Activated CD4-positive, alpha-beta memory T cell treated with anti-CD3 and anti-CD28 coated beads, Interleukin-2, amount 10 ng/mL, durations not matched to agents 7 days and 5 days (primary cell): ENCODE measurements around the gene DMRT1. TPM values are rescaled to one million over a fixed set of nuclear protein-coding genes. Genes with fewer than 3 reads are reported as not detected.
"Not testable (repeated sequence)": the region's sequence is repeated elsewhere in the genome, so short reads cannot be mapped to it uniquely, and the experiment has no call there.

Experiments
- CTCF ChIA-PET: fragments of 350-600 bp; sonication (Branson Sonifier 250); formaldehyde crosslinking; loops from one replicate; lab custom pipeline; 2021; ENCODE audit warnings: antibody characterized with exemption, inconsistent platforms; lab: Charles Lee
- POLR2A ChIA-PET: fragments of 350-600 bp; sonication (Branson Sonifier 250); formaldehyde crosslinking; loops from one replicate; lab custom pipeline; 2021; ENCODE audit warnings: antibody characterized with exemption; lab: Charles Lee
- DNase-seq: peaks from one replicate; pipeline ENCODE4 v3.0.0-alpha.2; 2020
- H3K27ac Mint-ChIP-seq: one replicate; pipeline ENCODE4 v1.8.0; 2021; ENCODE audit warnings: mild to moderate bottlenecking, mixed read lengths
- H3K27me3 Mint-ChIP-seq: one replicate; pipeline ENCODE4 v1.8.0; 2021; ENCODE audit warnings: mixed read lengths
- H3K36me3 Mint-ChIP-seq: one replicate; pipeline ENCODE4 v1.8.0; 2021; ENCODE audit warnings: low read depth, mixed read lengths
- H3K4me1 Mint-ChIP-seq: one replicate; pipeline ENCODE4 v1.8.0; 2021; ENCODE audit warnings: mixed read lengths
- H3K4me3 Mint-ChIP-seq: one replicate; pipeline ENCODE4 v1.8.0; 2021; ENCODE audit warnings: mild to moderate bottlenecking, mixed read lengths
- H3K9me3 Mint-ChIP-seq: one replicate; pipeline ENCODE4 v1.8.0; 2021; ENCODE audit warnings: mixed read lengths
- total RNA-seq, 2 experiments: library from RNA; stranded (reverse); gene quantifications; one replicate each; pipeline ENCODE4 v1.2.3, GENCODE V29; 2021

DMRT1 gene
- total RNA-seq, 2 experiments from 2014 or later = not detected

- Mint-ChIP-seq H3K27me3 (peaks cover 7% of the 10 kb centered on the region), H3K9me3 (no peaks in the 10 kb centered on the region), H3K27ac (no peak overlapping the region), H3K4me3 (no peak overlapping the region), H3K36me3 (no peaks in the 10 kb centered on the region), H3K4me1 (no peaks in the 10 kb centered on the region)
- POLR2A ChIA-PET = no interaction called here
- CTCF ChIA-PET = no interaction called here
- no peak for DNase-seq
Measured at GRCh38 chr9:826500-827280, 14.8 kb upstream of the DMRT1 start.

- Mint-ChIP-seq H3K27ac (no peak overlapping the region), H3K27me3 (peaks cover 42% of the 10 kb centered on the region), H3K36me3 (no peaks in the 10 kb centered on the region), H3K9me3 (no peaks in the 10 kb centered on the region), H3K4me3 (no peak overlapping the region), H3K4me1 (peaks cover 3% of the 10 kb centered on the region)
- no peak for DNase-seq
- ChIA-PET POLR2A (no interaction called here), CTCF (no interaction called here)
Measured at GRCh38 chr9:840343-840742, 1.2 kb upstream of the DMRT1 start.

GRCh38 chr9:842635-843426 lies 1.3 kb downstream of the DMRT1 start:
- Mint-ChIP-seq H3K4me1 (peaks cover 9% of the 10 kb centered on the region), H3K27ac (no peak overlapping the region), H3K4me3 (no peak overlapping the region), H3K9me3 (no peaks in the 10 kb centered on the region), H3K27me3 (peaks cover 54% of the 10 kb centered on the region), H3K36me3 (no peaks in the 10 kb centered on the region)
- ChIA-PET POLR2A (no interaction called here), CTCF (no interaction called here)
- no peak for DNase-seq

- no peak overlapping the region for H3K4me3 Mint-ChIP-seq
- H3K36me3 Mint-ChIP-seq = no peaks in the 10 kb centered on the region
- CTCF ChIA-PET = no interaction called here
- DNase-seq = no peak
- POLR2A ChIA-PET = no interaction called here
- H3K9me3 Mint-ChIP-seq = no peaks in the 10 kb centered on the region
- peaks cover 54% of the 10 kb centered on the region for H3K27me3 Mint-ChIP-seq
- H3K4me1 Mint-ChIP-seq = peaks cover 9% of the 10 kb centered on the region
- H3K27ac Mint-ChIP-seq = no peak overlapping the region
Measured at GRCh38 chr9:843427-843785, 1.9 kb downstream of the DMRT1 start.

- Mint-ChIP-seq H3K9me3 (no peaks in the 10 kb centered on the region), H3K36me3 (no peaks in the 10 kb centered on the region), H3K4me1 (peaks cover 9% of the 10 kb centered on the region), H3K27me3 (peaks cover 39% of the 10 kb centered on the region), H3K4me3 (no peak overlapping the region), H3K27ac (no peak overlapping the region)
- no peak for DNase-seq
- POLR2A ChIA-PET = interaction anchor here (0.7 kb wide), 1 partner anchor 97 kb away, joined by 3 read pairs; no protein-coding TSS in a partner anchor
- CTCF ChIA-PET = no interaction called here
Measured at GRCh38 chr9:846852-847251, 5.4 kb downstream of the DMRT1 start.

GRCh38 chr9:847505-847904 lies 6.0 kb downstream of the DMRT1 start:
- CTCF ChIA-PET = no interaction called here
- POLR2A ChIA-PET = no interaction called here
- peaks cover 42% of the 10 kb centered on the region for H3K27me3 Mint-ChIP-seq
- DNase-seq = no peak
- H3K4me3 Mint-ChIP-seq = no peak overlapping the region
- no peaks in the 10 kb centered on the region for H3K36me3 Mint-ChIP-seq
- peaks cover 9% of the 10 kb centered on the region for H3K4me1 Mint-ChIP-seq
- H3K9me3 Mint-ChIP-seq = no peaks in the 10 kb centered on the region
- H3K27ac Mint-ChIP-seq = no peak overlapping the region

GRCh38 chr9:849431-849830 lies 7.9 kb downstream of the DMRT1 start:
- Mint-ChIP-seq H3K27ac (no peak overlapping the region), H3K27me3 (peaks cover 32% of the 10 kb centered on the region), H3K4me1 (peaks cover 6% of the 10 kb centered on the region), H3K4me3 (no peak overlapping the region), H3K9me3 (no peaks in the 10 kb centered on the region), H3K36me3 (no peaks in the 10 kb centered on the region)
- no peak for DNase-seq
- ChIA-PET CTCF (interaction anchor here (1.5 kb wide), 1 partner anchor 160 kb away, joined by 7 read pairs; no protein-coding TSS in a partner anchor), POLR2A (no interaction called here)

- ChIA-PET CTCF (interaction anchor here (0.5 kb wide), 1 partner anchor 207 kb away, joined by 3 read pairs; no protein-coding TSS in a partner anchor), POLR2A (no interaction called here)
- Mint-ChIP-seq H3K4me3 (no peak overlapping the region), H3K9me3 (no peaks in the 10 kb centered on the region), H3K36me3 (no peaks in the 10 kb centered on the region), H3K27ac (no peak overlapping the region), H3K4me1 (peaks cover 1% of the 10 kb centered on the region), H3K27me3 (peaks cover 12% of the 10 kb centered on the region)
- no peak for DNase-seq
Measured at GRCh38 chr9:852539-852938, 11.0 kb downstream of the DMRT1 start.

GRCh38 chr9:859251-859650 lies 17.8 kb downstream of the DMRT1 start:
- Mint-ChIP-seq H3K27me3 (peaks cover 4% of the 10 kb centered on the region), H3K36me3 (no peaks in the 10 kb centered on the region), H3K27ac (no peak overlapping the region), H3K4me3 (no peak overlapping the region), H3K4me1 (no peaks in the 10 kb centered on the region), H3K9me3 (peaks cover 2% of the 10 kb centered on the region)
- DNase-seq = no peak
- ChIA-PET CTCF (no interaction called here), POLR2A (no interaction called here)

- Mint-ChIP-seq H3K4me1 (no peaks in the 10 kb centered on the region), H3K4me3 (no peak overlapping the region), H3K27me3 (peaks cover 7% of the 10 kb centered on the region), H3K27ac (no peak overlapping the region), H3K9me3 (peaks cover 2% of the 10 kb centered on the region), H3K36me3 (no peaks in the 10 kb centered on the region)
- CTCF ChIA-PET = no interaction called here
- DNase-seq = no peak
- POLR2A ChIA-PET = no interaction called here
Measured at GRCh38 chr9:860706-861105, 19.2 kb downstream of the DMRT1 start.

- DNase-seq, POLR2A ChIA-PET, H3K36me3 Mint-ChIP-seq, H3K9me3 Mint-ChIP-seq, CTCF ChIA-PET, H3K4me3 Mint-ChIP-seq, H3K4me1 Mint-ChIP-seq, H3K27ac Mint-ChIP-seq: not testable (repeated sequence)
- H3K27me3 Mint-ChIP-seq = peaks cover 11% of the 10 kb centered on the region
Measured at GRCh38 chr9:861525-861924, 20.0 kb downstream of the DMRT1 start.

GRCh38 chr9:875119-875962 lies 33.8 kb downstream of the DMRT1 start:
- Mint-ChIP-seq H3K4me3 (no peak overlapping the region), H3K4me1 (no peaks in the 10 kb centered on the region), H3K9me3 (no peaks in the 10 kb centered on the region), H3K27me3 (peaks cover 14% of the 10 kb centered on the region), H3K27ac (no peak overlapping the region), H3K36me3 (no peaks in the 10 kb centered on the region)
- CTCF ChIA-PET = no interaction called here
- POLR2A ChIA-PET = no interaction called here
- DNase-seq = no peak

GRCh38 chr9:876425-876824 lies 34.9 kb downstream of the DMRT1 start:
- Mint-ChIP-seq H3K27ac (no peak overlapping the region), H3K4me3 (no peak overlapping the region), H3K4me1 (no peaks in the 10 kb centered on the region), H3K27me3 (peaks cover 18% of the 10 kb centered on the region), H3K9me3 (no peaks in the 10 kb centered on the region), H3K36me3 (no peaks in the 10 kb centered on the region)
- CTCF ChIA-PET = interaction anchor here (1.0 kb wide), 1 partner anchor 133 kb away, joined by 3 read pairs; no protein-coding TSS in a partner anchor
- DNase-seq = no peak
- POLR2A ChIA-PET = no interaction called here
